ENCODE data around the gene PDGFA.

The PDGFA gene

DNA sequence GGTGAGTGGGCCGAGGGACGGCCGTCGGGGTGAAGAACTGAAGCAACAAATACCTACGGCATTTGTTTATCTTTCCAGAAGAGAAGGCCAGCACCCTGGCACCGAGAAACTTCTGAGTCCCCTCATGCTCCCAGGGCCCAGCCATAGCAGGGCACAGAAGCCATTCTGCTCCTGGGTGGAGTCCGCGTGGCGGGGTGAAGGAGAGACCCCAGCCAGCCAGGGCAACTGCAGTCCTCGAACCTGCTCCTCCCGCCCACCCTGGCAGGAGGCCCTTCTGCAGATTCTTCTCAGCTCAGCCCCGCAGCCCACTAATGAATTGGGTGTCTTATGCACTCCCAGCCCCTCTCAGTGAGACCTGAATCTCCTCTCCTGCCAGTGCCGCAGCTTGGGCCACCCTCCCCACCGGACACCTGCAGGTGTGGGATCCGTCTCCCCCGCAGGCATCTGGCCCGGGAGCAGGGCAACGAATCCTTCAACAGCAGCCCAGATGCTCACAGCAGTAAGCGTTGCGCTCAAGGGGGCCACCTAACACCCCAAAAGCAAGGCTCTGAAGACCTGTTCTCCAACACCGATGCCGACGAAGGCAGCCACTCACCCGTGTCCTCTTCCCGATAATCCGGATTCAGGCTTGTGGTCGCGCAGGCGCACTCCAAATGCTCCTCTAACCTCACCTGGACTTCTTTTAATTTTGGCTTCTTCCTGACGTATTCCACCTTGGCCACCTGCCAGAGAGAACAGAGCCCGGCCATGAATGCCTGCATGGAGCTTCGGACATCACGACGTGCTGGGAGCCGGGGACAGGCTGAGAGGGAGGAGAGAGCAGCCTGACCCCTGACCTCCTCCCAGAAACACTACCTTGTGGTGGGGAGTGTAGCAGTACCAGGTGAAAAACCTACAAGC is 18.9 kb downstream of the PDGFA start:
- no peak for DNase-seq

GRCh38 chr7:499853-500485 is 19.7 kb downstream of the PDGFA start:
- DNase-seq: no peak

DNA sequence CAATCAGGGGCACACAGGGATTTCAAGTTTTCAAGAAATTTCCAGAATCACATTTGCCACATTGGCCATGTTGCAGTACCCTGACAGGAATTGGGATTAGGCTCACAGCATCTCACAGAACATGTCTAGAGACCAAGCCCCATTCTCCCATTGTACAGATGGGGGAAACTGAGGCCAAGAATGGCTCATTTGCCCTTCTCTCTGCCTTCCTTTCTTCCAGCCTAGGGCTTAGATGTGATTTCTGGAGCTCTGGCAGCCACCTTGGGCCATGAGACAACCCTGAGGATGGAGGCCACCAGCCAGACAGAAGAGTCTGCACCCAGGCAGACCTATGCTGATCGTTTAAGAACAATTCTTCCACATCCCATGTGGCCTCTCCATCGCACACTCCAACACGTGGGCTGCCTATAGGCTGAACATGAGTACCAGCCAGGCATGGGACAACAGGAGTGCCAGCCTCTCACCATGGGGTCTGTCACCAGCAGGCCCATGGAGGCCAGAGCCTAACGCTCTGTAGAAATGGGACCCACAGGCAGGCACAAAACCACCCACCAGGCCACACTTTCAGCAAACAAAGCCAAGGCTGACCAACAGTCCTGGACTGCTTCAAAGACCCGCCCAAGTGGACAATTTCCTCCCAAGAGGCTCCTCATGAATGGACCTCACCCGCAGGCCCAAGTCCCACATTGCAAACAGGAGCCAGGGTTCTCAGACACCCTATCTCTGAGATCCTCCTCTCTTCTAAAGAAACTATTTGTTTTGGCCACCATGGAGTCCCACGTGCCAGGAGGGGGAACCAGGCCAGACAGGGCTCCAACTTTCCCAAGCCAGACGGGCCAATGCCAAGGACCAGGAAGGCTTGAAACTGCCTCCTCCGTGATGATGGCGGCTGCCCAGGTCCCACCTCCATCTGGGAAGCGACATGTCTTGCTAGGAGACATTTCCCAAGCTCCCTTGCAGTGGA is 20.7 kb downstream of the PDGFA start:
- no peak for DNase-seq

DNA sequence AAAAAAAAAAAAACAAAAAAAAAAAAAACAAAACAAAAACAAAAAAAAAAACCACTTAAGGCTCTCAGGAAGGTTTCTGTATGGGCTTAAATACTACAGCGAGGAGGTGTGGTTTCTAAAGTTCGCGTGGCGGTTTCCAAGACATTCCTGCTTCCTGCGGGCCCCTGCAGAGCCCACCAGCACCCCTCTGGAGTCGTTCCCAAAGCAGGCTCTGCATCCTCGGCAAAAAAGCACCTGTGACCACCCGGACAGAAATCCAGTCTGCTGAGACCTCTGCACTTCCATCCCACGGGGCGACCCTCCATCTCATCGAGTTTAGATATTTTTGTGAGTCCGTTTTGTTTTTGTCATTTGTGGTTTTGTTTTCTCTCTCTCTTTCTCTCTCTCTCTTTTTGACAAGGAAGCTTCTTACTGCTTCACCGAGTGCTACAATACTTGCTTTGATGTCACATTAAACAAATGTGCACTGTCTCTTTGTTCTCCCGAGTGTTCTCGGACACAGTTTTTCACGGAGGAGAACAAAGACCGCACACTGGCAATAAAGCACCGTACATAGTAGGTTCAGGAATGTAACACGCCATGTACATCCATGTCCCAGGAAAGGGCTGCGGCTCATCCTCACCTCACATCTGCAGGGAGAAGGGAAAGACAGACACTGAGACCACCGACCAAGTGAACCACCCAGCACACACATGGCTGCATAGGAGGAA is 21.5 kb downstream of the PDGFA start:
- DNase-seq: no peak

GRCh38 chr7:497346-497745 is 22.3 kb downstream of the PDGFA start:
- DNase-seq: no peak

DNA sequence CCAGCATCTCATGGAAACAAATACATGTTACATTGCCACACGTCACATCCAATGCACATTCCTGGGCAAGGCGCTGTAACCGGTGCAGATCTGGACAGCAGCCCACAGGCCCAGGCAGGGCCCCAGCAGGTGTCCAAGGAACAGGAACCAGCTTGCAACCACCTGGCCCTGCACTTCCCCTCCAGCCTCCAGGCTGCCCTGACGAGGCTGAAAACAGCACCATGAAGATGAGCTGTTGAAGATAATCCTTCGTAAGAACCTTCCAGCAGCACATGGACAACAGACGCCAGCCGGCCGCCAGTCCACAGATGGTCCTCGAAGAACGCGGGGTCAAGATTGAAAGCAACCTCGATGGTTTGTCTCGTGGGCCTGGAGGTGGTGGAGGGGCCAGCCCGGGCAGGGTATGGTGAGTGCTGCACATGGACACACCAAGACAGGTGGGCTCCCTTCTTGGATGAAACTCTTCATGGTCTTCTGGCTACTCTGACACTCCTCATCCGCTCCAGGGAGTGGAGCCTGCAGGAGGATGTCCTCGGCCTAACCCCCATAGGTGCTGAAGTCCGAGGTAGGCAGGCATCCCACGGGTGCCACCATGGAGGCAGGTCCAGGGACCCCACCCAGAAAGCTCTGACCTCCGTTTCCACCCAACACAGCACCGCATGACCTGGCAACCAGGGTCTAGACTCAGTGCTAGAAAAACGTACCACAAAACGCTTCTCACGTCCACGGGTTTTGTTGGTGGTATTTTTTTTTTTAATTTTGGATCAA is 22.9 kb downstream of the PDGFA start:
- no peak for DNase-seq

GRCh38 chr7:495761-496321 is 23.8 kb downstream of the PDGFA start:
- no peak for DNase-seq

DNA sequence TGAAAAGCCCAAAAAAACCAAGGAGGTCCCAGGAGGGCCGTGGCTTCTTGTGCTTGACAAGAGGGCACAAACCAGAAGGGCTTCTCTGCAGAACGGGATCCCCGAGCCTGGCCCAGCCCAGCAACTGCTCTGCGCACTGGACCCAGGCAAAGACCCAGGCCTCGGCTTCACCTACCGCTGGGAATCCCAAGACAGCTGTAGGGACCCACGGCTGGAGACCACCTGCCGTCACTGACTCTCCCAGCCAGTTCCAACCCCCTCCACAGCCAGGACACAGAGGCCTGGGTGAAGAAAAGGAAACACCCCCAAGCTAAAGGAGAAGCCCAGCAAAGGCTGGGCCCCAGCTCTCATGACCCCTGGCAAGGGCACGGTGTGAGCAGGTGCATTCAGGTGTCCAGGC is 24.3 kb downstream of the PDGFA start:
- no peak for DNase-seq

DNA sequence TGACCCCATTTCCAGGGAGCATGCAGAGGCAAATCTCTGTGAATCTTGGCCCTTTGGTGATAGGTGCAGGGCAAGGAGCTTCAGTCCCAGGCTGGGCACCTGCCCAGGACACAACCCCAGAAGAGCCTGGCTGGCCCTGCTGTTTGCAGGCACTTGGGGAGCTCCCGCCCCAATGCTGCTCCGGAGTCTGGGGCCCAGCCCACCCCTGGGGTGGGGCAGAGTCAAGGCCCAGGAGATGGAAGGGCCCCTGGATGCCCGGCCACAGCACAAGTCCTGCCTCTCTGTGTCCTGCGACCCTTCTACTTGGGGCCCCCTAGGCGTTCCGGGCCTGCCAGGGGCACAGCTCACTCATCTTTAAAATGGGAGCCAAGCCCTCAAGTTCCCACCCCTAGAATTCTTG is 24.7 kb downstream of the PDGFA start:
- DNase-seq: no peak

- no peak for DNase-seq
Observed at GRCh38 chr7:494259-494687, 25.4 kb downstream of the PDGFA start.

DNA sequence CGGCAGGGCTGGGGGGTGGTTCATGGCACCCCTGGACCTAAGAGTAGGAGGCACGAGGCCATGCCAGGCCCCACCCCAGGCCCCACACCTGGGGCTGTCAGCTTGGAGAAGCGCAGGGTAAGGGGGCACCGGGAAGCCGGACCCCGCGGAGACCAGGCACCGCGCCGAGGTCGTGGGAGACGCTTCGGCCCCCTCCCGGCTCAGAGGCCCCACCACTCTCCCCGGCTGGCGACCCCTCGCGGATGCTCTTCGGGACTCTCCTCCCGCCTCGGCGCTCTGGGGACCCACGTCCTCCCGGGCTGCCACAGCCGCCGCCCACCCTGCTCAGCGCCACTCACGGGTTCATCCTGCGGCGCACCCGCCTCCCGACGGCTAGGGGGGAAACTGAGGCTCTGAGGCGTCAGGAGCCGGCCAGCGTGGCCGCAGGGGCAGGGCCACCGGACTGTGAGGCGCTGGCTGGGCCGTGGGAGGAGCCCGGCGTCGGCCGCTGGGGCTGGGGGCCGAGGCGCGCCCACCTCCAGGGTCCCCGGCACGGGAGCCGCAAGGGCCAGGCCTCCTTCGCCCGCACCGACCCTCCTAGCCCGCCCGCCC is 25.9 kb downstream of the PDGFA start:
- DNase-seq: no peak

- no peak for DNase-seq
Observed at GRCh38 chr7:492714-493065, 27.0 kb downstream of the PDGFA start.

DNA sequence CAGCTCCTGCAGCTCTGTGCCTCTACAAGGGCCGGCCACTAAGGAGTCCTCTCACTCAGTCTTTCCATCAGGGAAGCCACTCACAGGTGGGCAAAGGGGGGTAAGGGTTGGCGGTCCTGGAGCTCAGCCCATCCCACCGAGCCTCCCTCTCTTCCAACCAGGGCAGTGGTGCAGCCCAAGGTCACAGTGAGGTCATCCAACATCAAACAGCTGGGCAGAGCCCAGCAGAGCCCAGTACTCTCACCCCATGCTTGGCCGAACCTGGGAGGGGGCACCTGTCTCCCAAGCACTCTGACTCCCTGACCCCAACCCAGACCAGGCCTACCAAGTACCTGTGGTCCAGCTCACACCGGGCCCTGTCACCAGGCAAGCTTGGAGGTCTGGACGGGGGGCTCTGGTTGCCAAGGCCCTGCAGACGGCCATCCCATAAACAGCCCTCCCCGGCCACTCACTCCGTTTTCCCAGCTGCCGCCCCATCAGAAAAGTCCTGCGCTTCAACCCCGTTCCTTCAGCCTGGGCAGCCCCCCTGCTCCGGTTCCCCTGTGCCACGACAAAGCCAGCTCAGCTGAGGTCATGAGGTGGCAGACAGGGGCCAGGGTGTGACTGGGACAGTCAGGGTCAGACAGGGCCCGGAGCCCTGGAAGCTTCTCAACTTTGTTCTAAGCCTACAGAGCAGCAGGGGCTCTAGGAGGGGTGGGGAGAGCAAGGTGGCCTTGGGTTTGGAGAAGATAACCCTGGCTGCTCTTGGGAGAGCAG is 27.5 kb downstream of the PDGFA start:
- no peak for DNase-seq

GRCh38 chr7:491292-491957 is 28.2 kb downstream of the PDGFA start:
- DNase-seq: no peak

GRCh38 chr7:490461-491291 is 29.0 kb downstream of the PDGFA start:
- DNase-seq: no peak

GRCh38 chr7:489876-490275 is 29.8 kb downstream of the PDGFA start:
- DNase-seq: no peak

- no peak for DNase-seq
Observed at GRCh38 chr7:486216-486743, 33.4 kb downstream of the PDGFA start.
